GM23338 (cell line): ENCODE data around the gene ENTR1. TPM values are rescaled to one million over a fixed set of nuclear protein-coding genes. Genes with fewer than 3 reads are reported as not detected.

Source experiments
- ATAC-seq: fragments of 200-7000 bp; cut with Tn5 transposase; 3 replicates; pipeline ENCODE4 v1.9.1; 2020
- DNase-seq: peaks from one replicate; pipeline ENCODE4 v3.0.0-alpha.2; 2015; ENCODE audit warnings: low spot score
- H2AFZ ChIP-seq: fragments of 200-600 bp; sonication (generic); 2 replicates; pipeline ENCODE4 v1.8.0; 2016; ENCODE audit warnings: antibody characterized with exemption, mild to moderate bottlenecking, moderate library complexity
- H3F3A ChIP-seq: fragments of 200-600 bp; sonication (generic); replicated peaks from 2 replicates; pipeline ENCODE4 v1.8.0; 2017; ENCODE audit warnings: antibody characterized with exemption, mixed run types, low read depth
- H3K27ac ChIP-seq: fragments of 200-600 bp; sonication (generic); 2 replicates; pipeline ENCODE4 v1.6.1; 2016; ENCODE audit warnings: low read depth
- H3K27me3 ChIP-seq: fragments of 200-600 bp; sonication (generic); 2 replicates; pipeline ENCODE4 v1.8.0; 2016; ENCODE audit warnings: mild to moderate bottlenecking, mixed run types, moderate library complexity; ENCODE audit not compliant: insufficient read depth
- H3K36me3 ChIP-seq: fragments of 200-600 bp; sonication (generic); 2 replicates; pipeline ENCODE4 v1.8.0; 2016; ENCODE audit warnings: mild to moderate bottlenecking; ENCODE audit not compliant: insufficient read depth
- H3K4me1 ChIP-seq: fragments of 200-600 bp; sonication (generic); 2 replicates; pipeline ENCODE4 v1.8.0; 2016; ENCODE audit warnings: mild to moderate bottlenecking, moderate library complexity; ENCODE audit not compliant: insufficient read depth
- H3K4me2 ChIP-seq: fragments of 200-600 bp; sonication (generic); 2 replicates; pipeline ENCODE4 v1.7.1; 2017; ENCODE audit warnings: mixed run types
- H3K4me3 ChIP-seq: fragments of 200-600 bp; sonication (generic); 2 replicates; pipeline ENCODE4 v1.6.1; 2016; ENCODE audit warnings: mixed run types
- H3K79me2 ChIP-seq: fragments of 200-600 bp; sonication (generic); replicated peaks from 2 replicates; pipeline ENCODE4 v1.8.0; 2017; ENCODE audit warnings: mild to moderate bottlenecking; ENCODE audit not compliant: insufficient read depth
- H3K9me2 ChIP-seq: fragments of 200-600 bp; sonication (generic); 2 replicates; pipeline ENCODE4 v1.8.0; 2017; ENCODE audit not compliant: insufficient read depth
- H4K20me1 ChIP-seq: fragments of 200-600 bp; sonication (generic); replicated peaks from 2 replicates; pipeline ENCODE4 v1.8.0; 2017; ENCODE audit warnings: mild to moderate bottlenecking; ENCODE audit not compliant: insufficient read depth
- H3K27ac Mint-ChIP-seq: 2 replicates; pipeline ENCODE4 v1.8.0; 2020; ENCODE audit warnings: inconsistent platforms, mild to moderate bottlenecking, moderate library complexity, mixed read lengths
- H3K27me3 Mint-ChIP-seq: 3 replicates; pipeline ENCODE4 v1.8.0; 2022; ENCODE audit warnings: low read depth, mild to moderate bottlenecking, moderate library complexity, mixed read lengths, inconsistent platforms; ENCODE audit not compliant: insufficient read depth, poor library complexity
- H3K36me3 Mint-ChIP-seq: 3 replicates; pipeline ENCODE4 v1.8.0; 2021; ENCODE audit warnings: low read depth, mild to moderate bottlenecking, inconsistent platforms, moderate library complexity, mixed read lengths
- H3K4me1 Mint-ChIP-seq: 3 replicates; pipeline ENCODE4 v1.8.0; 2020; ENCODE audit warnings: mild to moderate bottlenecking, inconsistent platforms, mixed read lengths
- H3K4me3 Mint-ChIP-seq: 3 replicates; pipeline ENCODE4 v1.8.0; 2021; ENCODE audit warnings: moderate library complexity, mild to moderate bottlenecking, inconsistent platforms, mixed read lengths
- H3K9me3 Mint-ChIP-seq: 3 replicates; pipeline ENCODE4 v1.8.0; 2020; ENCODE audit warnings: moderate library complexity, mild to moderate bottlenecking, inconsistent platforms, mixed read lengths
- CREB1 ChIP-seq: fragments of 250-450 bp; sonication (Bioruptor Pico); IDR thresholded peaks from 2 replicates; pipeline ENCODE4 v1.5.0; 2020; ENCODE audit warnings: low read depth, mild to moderate bottlenecking, moderate library complexity
- EZH2phosphoT487 ChIP-seq: fragments of 200-600 bp; sonication (generic); IDR thresholded peaks from one replicate; pipeline ENCODE4 v1.8.1; 2018; ENCODE audit warnings: antibody characterized with exemption; ENCODE audit not compliant: unreplicated experiment
- JUNB ChIP-seq: IDR thresholded peaks from one replicate; pipeline ENCODE4 v1.6.1; 2016; ENCODE audit warnings: antibody characterized with exemption; ENCODE audit not compliant: unreplicated experiment
- REST ChIP-seq: IDR thresholded peaks from one replicate; pipeline ENCODE4 v1.6.1; 2018; ENCODE audit warnings: antibody characterized with exemption; ENCODE audit not compliant: unreplicated experiment
- STAT1 ChIP-seq: IDR thresholded peaks from one replicate; pipeline ENCODE4 v1.6.1; 2016; ENCODE audit warnings: antibody characterized with exemption; ENCODE audit not compliant: unreplicated experiment
- ZNF114 ChIP-seq: fragments of 250-450 bp; sonication (Bioruptor Pico); IDR thresholded peaks from 2 replicates; pipeline ENCODE4 v1.5.0; 2020; ENCODE audit warnings: mild to moderate bottlenecking, moderate library complexity
- ZNF331 ChIP-seq: fragments of 250-450 bp; sonication (Bioruptor Pico); IDR thresholded peaks from 2 replicates; pipeline ENCODE4 v1.5.0; 2020; ENCODE audit warnings: low read depth, mild to moderate bottlenecking, moderate library complexity
- ZNF462 ChIP-seq: fragments of 250-450 bp; sonication (Bioruptor Pico); IDR thresholded peaks from 2 replicates; pipeline ENCODE4 v1.5.0; 2020; ENCODE audit warnings: mild to moderate bottlenecking, moderate library complexity
- polyA plus RNA-seq: library from polyadenylated mRNA; unstranded; fragments of >200 nt; fragmentation: Nextera tagmentation; extraction: Ambion mirVana; gene quantifications from 2 replicates; pipeline ENCODE4 v1.2.1, GENCODE V29; 2016
- total RNA-seq: library from RNA; depleted of rRNA; stranded (reverse); fragments of >200 nt; shearing (Covaris generic); gene quantifications from 2 replicates; pipeline ENCODE4 v1.2.3, GENCODE V29; 2014
- TF ChIP-seq, protein P1 (sequence below): IDR thresholded peaks from 2 replicates; pipeline ENCODE4 v1.6.1; 2016; ENCODE audit warnings: antibody characterized with exemption

The ENTR1 gene
- total and polyA plus RNA-seq, 2 experiments from 2014 or later, result 25.6 to 91.9 TPM

GRCh38 chr9:136403915-136404800 lies 6.3 kb downstream of the ENTR1 start:
- Histone ChIP-seq H3K4me2 (no peak overlapping the region), H3K79me2 (peaks cover 20% of the 10 kb centered on the region), H4K20me1 (peaks cover 8% of the 10 kb centered on the region), H3F3A (peaks cover 27% of the 10 kb centered on the region), H3K9me2 (no peaks in the 10 kb centered on the region), H3K27ac (no peak overlapping the region), H2AFZ (no peak overlapping the region), H3K4me1 (peaks cover 5% of the 10 kb centered on the region; the same call in 1 of the 2 replicates), H3K36me3 (peaks cover 25% of the 10 kb centered on the region), H3K4me3 (no peak overlapping the region), H3K27me3 (no peaks in the 10 kb centered on the region)
- Mint-ChIP-seq H3K36me3 (peaks cover 66% of the 10 kb centered on the region), H3K27ac (no peak overlapping the region), H3K4me3 (no peak overlapping the region), H3K9me3 (no peaks in the 10 kb centered on the region; the same call in 2 of the 3 replicates), H3K27me3 (peaks cover 16% of the 10 kb centered on the region), H3K4me1 (peaks cover 9% of the 10 kb centered on the region)
- TF ChIP-seq EZH2phosphoT487 (no peak), STAT1 (no peak), REST (no peak), JUNB (no peak), ZNF462 (CRISPR knock-in tag) (no peak), ZNF331 (no peak), ZNF114 (CRISPR knock-in tag) (no peak), CREB1 (CRISPR knock-in tag) (no peak)
- TF ChIP-seq, protein P1, sequence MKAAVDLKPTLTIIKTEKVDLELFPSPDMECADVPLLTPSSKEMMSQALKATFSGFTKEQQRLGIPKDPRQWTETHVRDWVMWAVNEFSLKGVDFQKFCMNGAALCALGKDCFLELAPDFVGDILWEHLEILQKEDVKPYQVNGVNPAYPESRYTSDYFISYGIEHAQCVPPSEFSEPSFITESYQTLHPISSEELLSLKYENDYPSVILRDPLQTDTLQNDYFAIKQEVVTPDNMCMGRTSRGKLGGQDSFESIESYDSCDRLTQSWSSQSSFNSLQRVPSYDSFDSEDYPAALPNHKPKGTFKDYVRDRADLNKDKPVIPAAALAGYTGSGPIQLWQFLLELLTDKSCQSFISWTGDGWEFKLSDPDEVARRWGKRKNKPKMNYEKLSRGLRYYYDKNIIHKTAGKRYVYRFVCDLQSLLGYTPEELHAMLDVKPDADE, result no peak
- DNase-seq (no peak), ATAC-seq (no peak)
